A549 (cell line): ENCODE data around the gene ICAM3. TPM values are rescaled to one million over a fixed set of nuclear protein-coding genes. Genes with fewer than 3 reads are reported as not detected.

Experiments used
- ATAC-seq, 2 experiments: fragments of 200-7000 bp in 1 of 2; fragments of >200 bp in 1 of 2; cut with Nextera tagmentation in 1 of 2; cut with Tn5 transposase in 1 of 2; 3 replicates each; pipeline versions ENCODE4 v1.8.0 to v1.9.1; 2018 to 2020; ENCODE audit warnings: mild to moderate bottlenecking in 1 of 2, moderate library complexity in 1 of 2
- CTCF ChIA-PET: fragments of 300-600 bp; sonication (Branson Sonifier 250); formaldehyde crosslinking; extraction: SDS; loops from one replicate; lab custom pipeline; 2021; ENCODE audit warnings: antibody characterized with exemption, inconsistent platforms; lab: Yijun Ruan, JAX
- POLR2A ChIA-PET: fragments of 350-600 bp; formaldehyde crosslinking; extraction: SDS; loops from one replicate; lab custom pipeline; 2021; ENCODE audit warnings: antibody characterized with exemption, inconsistent platforms; lab: Yijun Ruan, JAX
- DNase-seq, 2 experiments: peaks; one replicate each; pipeline versions ENCODE4 v3.0.0 to v3.0.0-alpha.2; 2011 to 2016; ENCODE audit warnings: low read depth in 1 of 2, low spot score in 1 of 2
- FAIRE-seq: peaks from 2 replicates; lab custom pipeline; 2011; peaks lifted over from hg19 to GRCh38; lab: Jason Lieb, UNC
- H3K27ac ChIP-seq, 2 experiments: fragments of >200 bp; sonication (Bioruptor Twin); formaldehyde crosslinking; 3 replicates each; pipeline ENCODE4 v1.5.1; 2016 to 2017
- H3K4me1 ChIP-seq: fragments of >200 bp; sonication (Bioruptor Twin); formaldehyde crosslinking; 3 replicates; pipeline ENCODE4 v1.6.1; 2016
- H3K4me2 ChIP-seq: fragments of >200 bp; sonication (Bioruptor Twin); formaldehyde crosslinking; 3 replicates; pipeline ENCODE4 v1.6.1; 2016
- H3K4me3 ChIP-seq: fragments of >200 bp; sonication (Bioruptor Twin); formaldehyde crosslinking; 3 replicates; pipeline ENCODE4 v1.5.1; 2016
- H3K9me3 ChIP-seq: fragments of >200 bp; sonication (Bioruptor Twin); formaldehyde crosslinking; 3 replicates; pipeline ENCODE4 v1.6.1; 2016
- ATOH8 ChIP-seq: fragments of 250-450 bp; sonication (Bioruptor Pico); IDR thresholded peaks from 2 replicates; pipeline ENCODE4 v1.5.0; 2020; ENCODE audit warnings: low read depth, mild to moderate bottlenecking, moderate library complexity
- E2F6 ChIP-seq: IDR thresholded peaks from 2 replicates; pipeline ENCODE4 v1.6.1; 2012; ENCODE audit warnings: low read depth, borderline replicate concordance
- EHF ChIP-seq: fragments of 250-450 bp; sonication (Bioruptor Pico); IDR thresholded peaks from 2 replicates; pipeline ENCODE4 v1.5.0; 2020; ENCODE audit warnings: mild to moderate bottlenecking
- ELK1 ChIP-seq: fragments of 150-350 bp; IDR thresholded peaks from 2 replicates; pipeline ENCODE4 v1.6.1; 2014; ENCODE audit warnings: low read depth, mild to moderate bottlenecking, low read length
- EP300 ChIP-seq, 2 experiments: fragments of >200 bp; sonication (Bioruptor Twin); formaldehyde crosslinking; IDR thresholded peaks; 2 replicates in 1 of 2; 3 replicates in 1 of 2; pipeline ENCODE4 v1.6.1; 2016 to 2017
- FOSB ChIP-seq: fragments of 250-450 bp; sonication (Bioruptor Pico); IDR thresholded peaks from 2 replicates; pipeline ENCODE4 v1.5.0; 2020; ENCODE audit warnings: mild to moderate bottlenecking, moderate library complexity
- GATA3 ChIP-seq: IDR thresholded peaks from 2 replicates; pipeline ENCODE4 v1.6.1; 2012; ENCODE audit warnings: borderline replicate concordance
- HOXB5 ChIP-seq: fragments of 250-450 bp; sonication (Bioruptor Pico); IDR thresholded peaks from 2 replicates; pipeline ENCODE4 v1.5.0; 2020; ENCODE audit warnings: mild to moderate bottlenecking, moderate library complexity
- JUN ChIP-seq, 2 experiments: fragments of >200 bp; sonication (Bioruptor Twin); formaldehyde crosslinking; IDR thresholded peaks; 2 replicates in 1 of 2; 3 replicates in 1 of 2; pipeline ENCODE4 v1.6.1; 2016 to 2017
- KDM1A ChIP-seq: fragments of 200-600 bp; sonication (generic); IDR thresholded peaks from 2 replicates; pipeline ENCODE4 v1.6.1; 2016; ENCODE audit warnings: low read depth, mild to moderate bottlenecking
- MAX ChIP-seq: IDR thresholded peaks from 2 replicates; pipeline ENCODE4 v1.6.1; 2012
- MYC ChIP-seq: IDR thresholded peaks from 2 replicates; pipeline ENCODE4 v1.6.1; 2012; ENCODE audit warnings: mild to moderate bottlenecking, inconsistent platforms, low read length, improper control_type of control experiment, borderline replicate concordance
- NPAS2 ChIP-seq: fragments of 250-450 bp; sonication (Bioruptor Pico); IDR thresholded peaks from 2 replicates; pipeline ENCODE4 v1.8.0; 2022; ENCODE audit warnings: mild to moderate bottlenecking, moderate library complexity, borderline replicate concordance
- POLR2A ChIP-seq: IDR thresholded peaks from 2 replicates; pipeline ENCODE4 v1.6.1; 2012; ENCODE audit warnings: mild to moderate bottlenecking, low read length
- RARB ChIP-seq: fragments of 250-450 bp; sonication (Bioruptor Pico); IDR thresholded peaks from 2 replicates; pipeline ENCODE4 v1.8.0; 2021; ENCODE audit warnings: mild to moderate bottlenecking, moderate library complexity
- RNF2 ChIP-seq: fragments of 200-600 bp; sonication (generic); IDR thresholded peaks from 2 replicates; pipeline ENCODE4 v1.6.1; 2016; ENCODE audit warnings: low read depth, mild to moderate bottlenecking, antibody characterized with exemption, moderate library complexity, borderline replicate concordance
- SREBF2 ChIP-seq: fragments of 450-650 bp; IDR thresholded peaks from 2 replicates; pipeline ENCODE4 v1.6.1; 2014; ENCODE audit warnings: mild to moderate bottlenecking, moderate library complexity
- USF2 ChIP-seq: fragments of 450-650 bp; IDR thresholded peaks from 2 replicates; pipeline ENCODE4 v1.6.1; 2014; ENCODE audit warnings: antibody characterized with exemption
- ZSCAN20 ChIP-seq: fragments of 250-450 bp; sonication (Bioruptor Pico); IDR thresholded peaks from 2 replicates; pipeline ENCODE4 v1.8.0; 2022; ENCODE audit warnings: mild to moderate bottlenecking, moderate library complexity
- WGBS: methylation state at CpG from one replicate; pipeline ENCODE4 v1.1.6; 2017; ENCODE audit errors: missing lambda C conversion rate; 5-methylcytosine and 5-hydroxymethylcytosine counted together
- polyA plus RNA-seq, 4 experiments: library from polyadenylated mRNA; depleted of rRNA in 3 of 4; stranded (reverse); fragments of >200 nt; fragmentation: RNase III in 1 of 4; extraction: RNeasy Plus Mini Kit Qiagen cat#74134 plus additional on column Dnase treatment in 1 of 4; gene quantifications; 2 replicates in 3 of 4; 3 replicates in 1 of 4; pipeline ENCODE4 v1.2.3, GENCODE V29; 2011 to 2017

ICAM3 gene
- polyA plus RNA-seq, 2 of the 4 experiments (the other 2 are of a cell fraction) = 4.7 to 7.3 TPM

GRCh38 chr19:10289836-10290356 is 49.5 kb downstream of the ICAM3 start, which contains the start of gene ICAM5 (continued):
- TF ChIP-seq NPAS2 = no peak
- no peak for TF ChIP-seq GATA3
- no peak for TF ChIP-seq EP300 (IDR thresholded peaks at IDR 0.05)
- no peak for TF ChIP-seq KDM1A

GRCh38 chr19:10289167-10289835 is 50.1 kb downstream of the ICAM3 start:
- ATAC-seq (peak; percentile 48 to 52), FAIRE-seq (no peak), DNase-seq (peak in 1 of 2 experiments; percentile 71)

GRCh38 chr19:10288662-10289166 is 50.7 kb downstream of the ICAM3 start:
- H3K27ac ChIP-seq = peak overlapping the region; percentile 48 to 81
- FAIRE-seq = no peak
- H3K4me1 ChIP-seq = peaks cover 16% of the 10 kb centered on the region

More at GRCh38 chr19:10289167-10289835, 50.1 kb downstream of the ICAM3 start:
- H3K4me1 ChIP-seq = peaks cover 16% of the 10 kb centered on the region
- TF ChIP-seq E2F6 (peak; percentile 89), ATOH8 (CRISPR knock-in tag) (0 out of 2 replicates have a peak, but pooled peaks have one; percentile 54), MAX (peak; percentile 90), USF2 (peak; percentile 71), MYC (no peak), ZSCAN20 (CRISPR knock-in tag) (no peak), JUN (IDR thresholded peaks at IDR 0.05) (no peak)
- H3K4me3 ChIP-seq = peak overlapping the region; percentile 52
- ChIA-PET POLR2A (interaction anchor here (0.6 to 2.0 kb wide), 6 partner anchors 18 to 183 kb away, joined by 3 to 7 read pairs (median 5); partner anchors contain the start of genes ICAM1, PPAN, RAVER1 and TYK2), CTCF (interaction anchor here (0.6 to 1.4 kb wide), 12 partner anchors 18 to 127 kb away, joined by 3 to 7 read pairs (median 3); partner anchors contain the start of gene ICAM1)
- no peaks in the 10 kb centered on the region for H3K9me3 ChIP-seq
- 2% methylated on average over 19 of the region's 50 CpGs for WGBS
- peak overlapping the region; percentile 48 to 81 for H3K27ac ChIP-seq
- peak overlapping the region; percentile 97 for H3K4me2 ChIP-seq

More at GRCh38 chr19:10288662-10289166, 50.7 kb downstream of the ICAM3 start:
- ATAC-seq (peak; percentile 62 to 76; a peak in 5 of 6 replicates), DNase-seq (peak; percentile 75 to 85)
- peak overlapping the region; percentile 97 for H3K4me2 ChIP-seq
- TF ChIP-seq ELK1 = no peak
- no peak for TF ChIP-seq RNF2
- no peak for TF ChIP-seq RARB (CRISPR knock-in tag)
- TF ChIP-seq E2F6 = no peak
- no peak for TF ChIP-seq ZSCAN20 (CRISPR knock-in tag)
- TF ChIP-seq MYC = no peak
- TF ChIP-seq FOSB (CRISPR knock-in tag) = no peak
- no peak for TF ChIP-seq POLR2A
- no peak for TF ChIP-seq HOXB5 (CRISPR knock-in tag)
- no peak for TF ChIP-seq SREBF2
- no peak for TF ChIP-seq EHF (CRISPR knock-in tag)
- TF ChIP-seq EP300 (IDR thresholded peaks at IDR 0.05) = no peak
- POLR2A ChIA-PET = interaction anchor here (0.5 to 2.0 kb wide), 4 partner anchors 18 to 92 kb away, joined by 6 to 10 read pairs (median 7); partner anchors contain the start of genes ICAM1, RAVER1 and TYK2
- H3K9me3 ChIP-seq = no peaks in the 10 kb centered on the region
- WGBS = 9% methylated on average over 9 of the region's 23 CpGs
- CTCF ChIA-PET = interaction anchor here (0.6 to 1.4 kb wide), 8 partner anchors 17 to 127 kb away, joined by 3 to 7 read pairs (median 3); partner anchors contain the start of gene ICAM1
- H3K4me3 ChIP-seq = peak overlapping the region; percentile 52
